GM20000 (cell line): ENCODE data around the gene BCL7A.

Experiments
- DNase-seq: peaks from one replicate; pipeline ENCODE4 v3.0.0; 2012; ENCODE audit warnings: low spot score
- TF ChIP-seq, protein P1 (sequence below): IDR thresholded peaks from 2 replicates; pipeline ENCODE4 v1.5.1; 2012; ENCODE audit warnings: mild to moderate bottlenecking, control low read depth; ENCODE audit errors: extremely low read depth, missing control alignments

Gene BCL7A

DNA sequence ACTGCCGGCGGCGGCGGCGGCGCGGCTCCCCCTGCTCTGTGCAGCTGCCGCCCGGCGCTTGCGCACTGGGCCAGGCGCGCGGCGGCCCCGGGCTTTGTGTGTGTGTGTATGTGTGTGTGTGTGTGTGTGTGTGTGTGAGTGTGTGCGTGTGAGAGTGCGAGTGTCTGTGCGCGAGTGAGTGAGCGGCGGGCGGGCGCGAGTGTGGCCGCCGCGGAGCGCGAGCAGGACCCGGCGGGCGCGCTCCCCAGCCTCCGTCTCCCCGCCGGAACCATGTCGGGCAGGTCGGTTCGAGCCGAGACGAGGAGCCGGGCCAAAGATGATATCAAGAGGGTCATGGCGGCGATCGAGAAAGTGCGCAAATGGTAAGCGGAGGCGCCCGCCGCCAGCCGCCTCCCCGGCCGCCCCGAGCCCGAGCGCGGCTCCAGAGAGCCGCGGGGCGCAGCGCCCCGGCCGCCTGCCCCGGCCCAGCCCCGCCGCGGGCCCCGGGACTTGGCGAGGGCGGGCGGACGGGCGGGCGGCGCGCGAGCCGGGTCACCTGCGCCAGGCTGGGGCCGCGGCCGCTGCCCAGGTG is at the start of gene BCL7A:
Gene BCL7A, plus strand, starts transcription at position 63 of the 571 bp plus-strand sequence. Its CDS starts 208 bp downstream, at position 271.
- TF ChIP-seq, protein P1, sequence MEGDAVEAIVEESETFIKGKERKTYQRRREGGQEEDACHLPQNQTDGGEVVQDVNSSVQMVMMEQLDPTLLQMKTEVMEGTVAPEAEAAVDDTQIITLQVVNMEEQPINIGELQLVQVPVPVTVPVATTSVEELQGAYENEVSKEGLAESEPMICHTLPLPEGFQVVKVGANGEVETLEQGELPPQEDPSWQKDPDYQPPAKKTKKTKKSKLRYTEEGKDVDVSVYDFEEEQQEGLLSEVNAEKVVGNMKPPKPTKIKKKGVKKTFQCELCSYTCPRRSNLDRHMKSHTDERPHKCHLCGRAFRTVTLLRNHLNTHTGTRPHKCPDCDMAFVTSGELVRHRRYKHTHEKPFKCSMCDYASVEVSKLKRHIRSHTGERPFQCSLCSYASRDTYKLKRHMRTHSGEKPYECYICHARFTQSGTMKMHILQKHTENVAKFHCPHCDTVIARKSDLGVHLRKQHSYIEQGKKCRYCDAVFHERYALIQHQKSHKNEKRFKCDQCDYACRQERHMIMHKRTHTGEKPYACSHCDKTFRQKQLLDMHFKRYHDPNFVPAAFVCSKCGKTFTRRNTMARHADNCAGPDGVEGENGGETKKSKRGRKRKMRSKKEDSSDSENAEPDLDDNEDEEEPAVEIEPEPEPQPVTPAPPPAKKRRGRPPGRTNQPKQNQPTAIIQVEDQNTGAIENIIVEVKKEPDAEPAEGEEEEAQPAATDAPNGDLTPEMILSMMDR = no peak
- DNase-seq = peak; percentile 86

DNA sequence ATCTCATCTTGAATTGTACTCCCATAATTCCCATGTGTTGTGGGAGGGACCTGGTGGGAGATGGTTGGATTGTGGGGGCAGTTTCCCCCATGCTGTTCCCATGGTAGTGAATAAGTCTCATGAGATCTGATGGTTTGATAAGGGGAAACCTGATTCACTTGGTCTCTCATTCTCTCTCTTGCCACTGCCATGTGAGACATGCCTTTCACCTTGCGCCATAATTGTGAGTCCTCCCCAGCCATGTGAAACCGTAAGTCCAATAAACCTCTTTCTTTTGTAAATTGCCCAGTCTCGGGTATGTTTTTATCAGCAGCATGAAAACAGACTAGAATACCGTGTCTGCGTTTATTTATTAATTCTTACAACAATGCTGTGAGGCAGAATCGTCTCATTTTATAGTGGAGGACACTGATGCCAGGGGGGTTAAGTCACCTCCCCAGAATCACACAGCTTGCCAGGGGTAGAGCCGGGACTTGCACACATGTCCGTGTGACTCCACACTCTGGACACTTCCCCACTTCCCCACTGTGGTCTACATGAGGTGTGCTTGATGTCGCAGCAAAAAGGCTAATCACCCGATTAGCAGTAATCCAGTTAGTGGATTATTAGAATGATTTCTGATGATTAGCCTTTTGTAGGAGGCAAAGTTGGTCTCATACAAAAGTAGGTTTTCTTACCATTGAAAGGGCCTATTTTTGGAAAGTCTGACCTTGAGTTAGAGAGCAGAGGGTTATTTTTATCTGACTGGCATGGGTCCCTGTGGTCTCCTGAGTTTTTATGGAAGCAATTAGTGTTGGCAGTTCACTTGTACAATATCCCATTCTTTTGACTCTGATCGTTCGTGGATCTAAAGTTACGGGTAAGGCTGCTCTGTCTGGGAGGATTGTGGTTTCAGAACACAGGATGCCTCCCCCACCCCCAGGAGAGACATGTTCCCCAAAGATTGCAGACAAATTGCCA is 47.4 kb upstream of the BCL7A start:
- TF ChIP-seq, protein P1 = no peak
- no peak for DNase-seq

DNA sequence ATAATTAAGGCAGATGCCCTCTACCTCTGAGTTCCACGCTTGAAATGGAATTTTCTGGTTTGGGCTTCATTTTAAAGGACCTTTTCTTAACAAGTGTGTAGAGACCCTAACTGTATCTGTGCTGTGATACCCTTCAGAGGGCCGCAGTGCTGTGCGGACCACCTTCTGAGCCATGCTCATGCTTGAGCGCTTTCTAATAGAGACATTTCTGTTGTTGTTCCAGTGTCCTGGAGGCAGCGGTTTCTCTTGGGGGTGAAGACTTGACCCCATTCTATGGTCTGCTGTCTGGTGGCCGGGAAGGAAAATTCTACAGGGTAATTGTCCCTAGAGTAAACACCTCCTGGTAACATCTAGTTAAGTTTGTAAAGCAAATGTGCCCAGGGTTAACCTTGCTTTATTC is 46.7 kb upstream of the BCL7A start:
- no peak for DNase-seq
- TF ChIP-seq, protein P1 = no peak

DNA sequence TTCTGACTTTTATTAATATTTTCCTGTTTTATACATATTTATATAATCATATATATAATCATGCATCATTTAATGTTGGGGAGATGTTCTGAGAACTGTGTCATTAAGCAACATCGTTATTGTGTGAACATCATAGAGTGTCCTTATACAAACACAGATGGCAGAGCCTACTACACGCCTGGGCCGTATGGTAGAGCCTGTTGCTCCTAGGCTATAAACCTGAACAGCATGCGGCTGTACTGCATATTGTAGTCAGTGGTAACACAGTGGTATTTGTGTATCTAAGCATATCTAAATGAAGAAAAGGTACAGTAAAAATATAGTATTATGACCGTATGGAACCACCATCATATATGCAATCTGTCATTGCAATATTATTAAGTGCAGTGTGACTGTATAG is 44.7 kb upstream of the BCL7A start:
- DNase-seq = no peak
- TF ChIP-seq, protein P1 = no peak

DNA sequence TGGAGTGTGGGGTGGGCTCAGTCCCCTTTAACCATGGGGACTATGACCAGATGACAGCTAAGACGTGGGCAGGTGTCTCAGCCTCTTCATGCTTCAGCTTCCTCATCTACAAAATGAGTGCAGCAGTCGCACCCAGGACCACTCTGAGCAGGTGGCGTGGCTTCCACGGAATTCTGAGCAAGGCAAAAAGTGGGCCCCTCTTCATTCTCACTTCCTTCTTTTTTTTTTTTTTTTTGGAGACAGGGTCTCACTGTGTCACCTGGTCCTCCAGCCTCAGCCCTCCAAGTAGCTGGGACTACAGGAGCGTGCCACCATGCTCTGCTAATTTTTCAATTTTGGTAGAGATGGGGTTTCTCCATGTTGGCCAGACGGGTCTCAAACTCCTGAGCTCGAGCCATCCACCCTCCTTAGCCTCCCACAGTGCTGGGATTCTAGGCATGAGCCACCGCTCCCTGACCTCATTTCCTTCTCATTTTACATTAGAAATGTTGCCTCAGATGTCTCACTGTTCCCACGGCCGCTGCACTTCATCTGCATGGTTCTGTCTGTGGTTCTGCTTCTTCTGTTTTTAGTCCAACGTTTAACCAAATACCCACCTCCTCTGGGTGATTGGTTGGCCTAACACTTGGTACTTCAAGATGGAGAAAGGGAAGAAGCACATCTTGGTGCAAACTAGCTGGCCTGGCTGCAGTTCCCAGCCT is 41.3 kb upstream of the BCL7A start:
- peak; percentile 29 for DNase-seq
- TF ChIP-seq, protein P1 = no peak

DNA sequence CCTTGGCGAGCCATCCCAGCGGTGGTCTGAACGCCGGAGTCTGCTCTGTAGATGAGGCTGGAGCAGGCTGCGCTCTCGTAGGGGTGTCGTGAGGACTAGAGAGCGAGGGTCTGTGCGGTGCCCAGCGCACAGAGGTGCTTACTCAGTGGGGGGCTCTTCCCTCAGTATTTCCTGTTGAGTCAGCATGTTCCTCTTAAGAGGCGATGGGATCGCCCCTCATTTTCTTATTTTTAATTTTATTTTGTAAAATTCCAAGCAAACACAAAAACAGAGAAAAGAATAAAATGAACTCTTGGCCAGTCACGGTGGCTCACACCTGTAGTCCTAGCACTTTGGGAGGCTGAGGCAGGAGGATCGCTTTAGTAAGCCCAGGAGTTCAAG is 40.8 kb upstream of the BCL7A start:
- TF ChIP-seq, protein P1 = no peak

DNA sequence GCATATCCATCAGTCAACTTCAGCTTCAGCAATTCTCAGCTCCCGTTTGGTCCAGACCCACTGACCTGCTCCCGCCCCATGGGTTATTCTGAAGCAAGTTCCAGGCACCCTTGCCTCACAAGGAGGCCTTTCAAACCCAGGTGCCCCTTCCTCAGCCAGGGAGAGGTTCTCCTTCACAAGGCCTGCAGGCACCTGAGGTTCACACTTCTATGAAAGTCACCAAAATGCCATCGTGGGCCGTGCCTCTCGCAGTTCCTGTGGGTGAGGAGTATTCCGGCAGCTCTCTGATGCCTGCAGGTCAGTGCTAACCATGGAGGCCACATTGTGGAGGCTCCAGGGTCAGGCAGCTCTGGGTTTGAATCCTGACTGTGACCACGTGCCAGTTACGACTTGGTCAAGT is 40.2 kb upstream of the BCL7A start:
- TF ChIP-seq, protein P1 = no peak

More for the DNA sequence above, 40.8 kb upstream of the BCL7A start:
- no peak for DNase-seq

More for the DNA sequence above, 40.2 kb upstream of the BCL7A start:
- no peak for DNase-seq
